Vagina (tissue), 2 donors: ENCODE data around the gene NOL6. TPM values are rescaled to one million over a fixed set of nuclear protein-coding genes. Genes with fewer than 3 reads are reported as not detected.

Experiments
- DNase-seq, 2 donors: peaks; one replicate each; pipeline ENCODE4 v3.0.0-alpha.2; 2017; ENCODE audit errors: extremely low spot score in 2 of 2
- H3K27ac ChIP-seq: fragments of 200-600 bp; sonication (generic); one replicate; pipeline ENCODE4 v1.5.1; 2019
- H3K27me3 ChIP-seq: fragments of 200-600 bp; sonication (generic); one replicate; pipeline ENCODE4 v1.5.1; 2019
- H3K36me3 ChIP-seq, 2 donors: fragments of 200-600 bp; sonication (generic); one replicate each; pipeline ENCODE4 v1.5.1; 2017 to 2019
- H3K4me1 ChIP-seq: fragments of 200-600 bp; sonication (generic); one replicate; pipeline ENCODE4 v1.5.1; 2019
- H3K4me3 ChIP-seq, 2 donors: fragments of 200-600 bp; sonication (generic); 1 replicate in 1 of 2; 2 replicates in 1 of 2; pipeline ENCODE4 v1.5.1; 2016 to 2019
- H3K9me3 ChIP-seq: fragments of 200-600 bp; sonication (generic); one replicate; pipeline ENCODE4 v1.5.1; 2019
- POLR2A ChIP-seq, 2 donors: fragments of 450-650 bp; IDR thresholded peaks; one replicate each; pipeline ENCODE4 v1.6.1; 2017; ENCODE audit warnings: antibody characterized with exemption in 2 of 2, mild to moderate bottlenecking in 2 of 2, moderate library complexity in 2 of 2
- POLR2AphosphoS5 ChIP-seq, 2 donors: sonication (generic); formaldehyde crosslinking; IDR thresholded peaks; one replicate each; pipeline ENCODE4 v1.9.0; 2017; ENCODE audit warnings: antibody characterized with exemption in 2 of 2, mild to moderate bottlenecking in 2 of 2, low read depth in 1 of 2; ENCODE audit not compliant: insufficient read depth in 1 of 2
- intact Hi-C: fragments of 100-400 bp; cut with DNase I; formaldehyde crosslinking; loops from one replicate; pipeline ENCODE4 v1.15.1; 2023
- total RNA-seq: library from RNA; depleted of rRNA; stranded (reverse); fragments of >200 nt; gene quantifications from one replicate; pipeline ENCODE4 v1.2.3, GENCODE V29; 2016
- TF ChIP-seq, protein P1 (sequence below), 3 experiments: fragments of 450-650 bp in 2 of 3; fragments of 200-600 bp in 1 of 3; sonication (generic) in 1 of 3; IDR thresholded peaks; one replicate each; pipeline ENCODE4 v1.5.1; 2017 to 2019; ENCODE audit warnings: antibody characterized with exemption in 3 of 3, mild to moderate bottlenecking in 2 of 3, moderate library complexity in 2 of 3

Gene NOL6
- total RNA-seq, 1 donor from 2014 or later: 25.3 TPM

DNA sequence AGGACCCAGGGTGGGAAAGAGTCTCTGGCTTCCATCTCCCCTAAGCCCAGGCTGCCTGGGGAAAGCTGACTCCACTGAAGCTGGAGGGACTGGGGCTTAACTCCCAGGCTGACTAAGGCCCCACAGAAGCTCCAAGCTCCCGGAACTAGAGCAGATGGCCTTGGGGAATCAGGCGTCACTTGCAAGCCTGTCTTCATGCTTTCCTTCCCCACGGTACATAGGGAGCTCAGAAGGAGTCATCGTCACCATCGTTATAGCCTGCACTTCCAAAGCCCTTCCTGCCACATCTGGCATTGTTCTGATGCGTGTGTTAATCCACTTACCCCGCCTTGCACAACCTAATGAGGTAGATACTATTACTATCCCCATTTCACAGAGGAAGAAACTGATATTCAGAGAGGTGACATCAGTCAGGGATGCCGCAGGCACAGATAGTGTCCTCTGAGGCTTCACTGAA, 37.9 kb downstream of the NOL6 start:
- no peak for DNase-seq
- intact Hi-C loops: no loop called here
- Histone ChIP-seq H3K27me3 (no peaks in the 10 kb centered on the region), H3K4me3 (no peak overlapping the region), H3K36me3 (no peaks in the 10 kb centered on the region), H3K4me1 (peaks cover 24% of the 10 kb centered on the region), H3K9me3 (no peaks in the 10 kb centered on the region), H3K27ac (no peak overlapping the region)
- no peak for TF ChIP-seq POLR2A (IDR thresholded peaks at IDR 0.05)
- TF ChIP-seq POLR2AphosphoS5 (IDR thresholded peaks at IDR 0.05; ENCODE audit: insufficient read depth in 1 of 2, low read depth in 1 of 2): no peak
- TF ChIP-seq, protein P1, sequence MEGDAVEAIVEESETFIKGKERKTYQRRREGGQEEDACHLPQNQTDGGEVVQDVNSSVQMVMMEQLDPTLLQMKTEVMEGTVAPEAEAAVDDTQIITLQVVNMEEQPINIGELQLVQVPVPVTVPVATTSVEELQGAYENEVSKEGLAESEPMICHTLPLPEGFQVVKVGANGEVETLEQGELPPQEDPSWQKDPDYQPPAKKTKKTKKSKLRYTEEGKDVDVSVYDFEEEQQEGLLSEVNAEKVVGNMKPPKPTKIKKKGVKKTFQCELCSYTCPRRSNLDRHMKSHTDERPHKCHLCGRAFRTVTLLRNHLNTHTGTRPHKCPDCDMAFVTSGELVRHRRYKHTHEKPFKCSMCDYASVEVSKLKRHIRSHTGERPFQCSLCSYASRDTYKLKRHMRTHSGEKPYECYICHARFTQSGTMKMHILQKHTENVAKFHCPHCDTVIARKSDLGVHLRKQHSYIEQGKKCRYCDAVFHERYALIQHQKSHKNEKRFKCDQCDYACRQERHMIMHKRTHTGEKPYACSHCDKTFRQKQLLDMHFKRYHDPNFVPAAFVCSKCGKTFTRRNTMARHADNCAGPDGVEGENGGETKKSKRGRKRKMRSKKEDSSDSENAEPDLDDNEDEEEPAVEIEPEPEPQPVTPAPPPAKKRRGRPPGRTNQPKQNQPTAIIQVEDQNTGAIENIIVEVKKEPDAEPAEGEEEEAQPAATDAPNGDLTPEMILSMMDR (IDR thresholded peaks at IDR 0.05): no peak

DNA sequence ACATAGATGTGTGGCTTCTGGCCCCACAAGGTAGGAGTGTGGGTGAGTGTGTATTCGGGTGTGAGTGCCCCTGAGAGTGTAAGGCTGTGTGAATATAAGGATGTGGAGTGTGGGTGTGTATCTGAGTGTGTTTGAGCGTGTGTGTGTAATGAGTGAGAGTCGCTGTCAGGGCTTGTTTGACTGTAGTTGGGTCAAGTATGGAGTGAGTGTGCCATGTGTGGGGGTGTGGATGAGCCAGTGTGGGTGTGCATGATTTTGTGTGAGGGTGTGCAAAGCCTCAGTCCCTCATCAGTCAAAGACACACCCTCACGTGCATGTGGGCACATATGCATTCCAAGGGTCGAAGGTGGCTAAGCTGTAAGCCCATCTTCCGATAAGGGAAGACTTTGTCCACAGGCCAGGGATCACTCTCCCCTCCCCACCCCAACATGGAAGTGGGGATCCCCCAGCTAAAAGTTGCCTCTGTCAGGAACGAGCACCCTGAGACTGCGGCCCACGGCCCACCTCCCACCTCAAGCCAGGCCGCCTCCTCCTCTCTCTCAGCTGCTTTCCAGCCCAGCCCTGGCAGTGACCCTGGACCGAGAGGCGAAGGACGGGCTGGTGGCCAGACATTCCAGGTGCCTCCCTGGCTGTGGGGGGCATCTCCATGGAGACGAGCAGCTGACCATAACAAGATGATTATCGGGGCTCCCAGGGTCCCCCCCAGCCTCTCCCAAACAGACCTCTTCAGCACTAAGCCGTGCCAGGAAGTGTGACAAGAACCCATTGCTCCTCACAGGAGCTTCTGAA, 39.2 kb downstream of the NOL6 start:
- Histone ChIP-seq H3K36me3 (no peaks in the 10 kb centered on the region), H3K4me1 (peaks cover 20% of the 10 kb centered on the region), H3K4me3 (no peak overlapping the region), H3K27me3 (no peaks in the 10 kb centered on the region), H3K9me3 (no peaks in the 10 kb centered on the region), H3K27ac (no peak overlapping the region)
- TF ChIP-seq POLR2A (IDR thresholded peaks at IDR 0.05) (no peak), POLR2AphosphoS5 (IDR thresholded peaks at IDR 0.05; ENCODE audit: insufficient read depth in 1 of 2, low read depth in 1 of 2) (no peak)
- TF ChIP-seq, protein P1 (IDR thresholded peaks at IDR 0.05): no peak
- intact Hi-C loops: no loop called here
- DNase-seq: no peak

DNA sequence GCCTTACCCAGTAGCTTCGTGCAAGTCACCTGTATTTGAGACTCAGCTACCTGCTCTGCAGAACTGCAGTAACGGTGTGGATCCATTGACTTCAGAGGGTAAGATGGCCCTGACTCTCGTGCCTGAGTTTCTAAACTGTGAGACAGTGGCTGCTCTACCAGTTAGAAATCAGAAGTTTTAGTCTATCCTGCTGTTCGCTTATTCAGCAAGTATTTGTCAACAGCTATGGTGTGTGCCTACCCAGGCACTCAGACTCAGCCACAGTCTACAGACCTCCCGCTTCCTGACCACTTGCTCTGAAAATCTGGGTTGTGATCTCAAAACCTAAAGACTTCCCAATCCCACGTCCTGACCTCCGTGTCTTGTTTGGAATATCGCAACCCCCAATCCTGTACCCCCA, 39.9 kb downstream of the NOL6 start:
- H3K27ac ChIP-seq: no peak overlapping the region
- DNase-seq: no peak
- TF ChIP-seq POLR2A (IDR thresholded peaks at IDR 0.05) (no peak), POLR2AphosphoS5 (IDR thresholded peaks at IDR 0.05; ENCODE audit: insufficient read depth in 1 of 2, low read depth in 1 of 2) (no peak)
- TF ChIP-seq, protein P1 (IDR thresholded peaks at IDR 0.05): no peak
- H3K27me3 ChIP-seq: no peaks in the 10 kb centered on the region
- H3K36me3 ChIP-seq: no peaks in the 10 kb centered on the region
- H3K4me1 ChIP-seq: peaks cover 18% of the 10 kb centered on the region
- H3K4me3 ChIP-seq: no peak overlapping the region
- H3K9me3 ChIP-seq: no peaks in the 10 kb centered on the region
- intact Hi-C loops: no loop called here

DNA sequence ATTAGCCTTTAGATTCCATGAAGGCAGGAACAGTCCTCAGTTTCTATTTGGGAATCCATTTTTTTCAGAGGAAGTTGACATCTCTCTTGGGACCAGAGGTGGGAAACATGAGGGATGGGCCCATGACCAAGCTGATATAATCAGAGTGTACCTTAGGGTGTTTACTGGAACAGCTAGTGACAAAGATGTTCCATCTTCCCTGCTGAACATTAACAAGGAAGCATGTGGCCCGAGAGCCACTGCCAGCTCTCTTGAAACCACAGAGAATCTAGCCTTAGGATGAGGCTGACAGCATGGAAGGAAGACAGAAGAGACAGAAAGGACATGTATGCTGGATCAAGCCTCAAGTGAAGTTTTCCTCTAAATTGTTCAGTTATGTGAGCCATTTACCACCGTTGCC, 42.3 kb downstream of the NOL6 start:
- Histone ChIP-seq H3K9me3 (no peaks in the 10 kb centered on the region), H3K27ac (peak overlapping the region; percentile 18), H3K36me3 (no peaks in the 10 kb centered on the region), H3K27me3 (no peaks in the 10 kb centered on the region), H3K4me1 (peaks cover 5% of the 10 kb centered on the region), H3K4me3 (no peak overlapping the region)
- intact Hi-C loops: no loop called here
- DNase-seq: no peak
- TF ChIP-seq POLR2AphosphoS5 (IDR thresholded peaks at IDR 0.05; ENCODE audit: insufficient read depth in 1 of 2, low read depth in 1 of 2): no peak
- TF ChIP-seq, protein P1 (IDR thresholded peaks at IDR 0.05): no peak
- no peak for TF ChIP-seq POLR2A (IDR thresholded peaks at IDR 0.05)

DNA sequence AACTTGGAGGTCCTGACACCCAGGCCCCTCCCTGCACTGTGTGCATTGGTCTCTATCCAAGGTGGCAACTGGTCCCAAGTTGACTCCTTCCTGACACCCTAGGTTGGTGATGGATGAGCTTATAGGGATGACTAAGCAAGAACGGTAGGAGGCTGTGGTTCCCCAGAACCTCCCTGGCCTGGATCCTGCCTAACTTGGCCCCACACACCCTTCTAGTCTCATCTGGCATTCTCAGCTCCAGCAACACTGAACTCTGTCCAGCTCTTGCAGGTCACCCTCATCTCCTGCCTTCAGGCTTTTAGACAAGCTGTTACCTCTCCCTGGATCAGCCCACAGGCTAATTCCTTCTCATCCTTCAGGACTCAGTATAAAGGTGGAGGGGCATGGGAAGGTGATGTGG, 42.8 kb downstream of the NOL6 start:
- intact Hi-C loops: no loop called here
- H3K36me3 ChIP-seq: no peaks in the 10 kb centered on the region
- no peak overlapping the region for H3K4me3 ChIP-seq
- peak overlapping the region; percentile 18 for H3K27ac ChIP-seq
- no peaks in the 10 kb centered on the region for H3K27me3 ChIP-seq
- H3K9me3 ChIP-seq: no peaks in the 10 kb centered on the region
- TF ChIP-seq, protein P1 (IDR thresholded peaks at IDR 0.05): no peak
- TF ChIP-seq POLR2A (IDR thresholded peaks at IDR 0.05) (no peak), POLR2AphosphoS5 (IDR thresholded peaks at IDR 0.05; ENCODE audit: insufficient read depth in 1 of 2, low read depth in 1 of 2) (no peak)
- no peak for DNase-seq
- peaks cover under 1% of the 10 kb centered on the region for H3K4me1 ChIP-seq
